Left ventricle myocardium inferior (tissue), 1 donor: Measurements from ENCODE around the gene ZNFX1. TPM values are rescaled to one million over a fixed set of nuclear protein-coding genes. Genes with fewer than 3 reads are reported as not detected.
"Not testable (repeated sequence)": the region's sequence is repeated elsewhere in the genome, so short reads cannot be mapped to it uniquely, and the experiment has no call there.

Experiments used
- DNase-seq: peaks from one replicate; pipeline ENCODE4 v3.0.0-alpha.2; 2020
- H3K27ac ChIP-seq: fragments of 200-600 bp; replicated peaks from 2 replicates; pipeline ENCODE4 v1.8.0; 2021
- H3K27me3 ChIP-seq: fragments of 200-600 bp; 2 replicates; pipeline ENCODE4 v1.8.0; 2021; ENCODE audit warnings: low read depth
- H3K36me3 ChIP-seq: fragments of 200-600 bp; 2 replicates; pipeline ENCODE4 v1.8.0; 2021
- H3K4me1 ChIP-seq: fragments of 200-600 bp; 2 replicates; pipeline ENCODE4 v1.8.0; 2021
- H3K4me3 ChIP-seq: fragments of 200-600 bp; 2 replicates; pipeline ENCODE4 v1.8.0; 2021; ENCODE audit warnings: mild to moderate bottlenecking, moderate library complexity
- H3K9me3 ChIP-seq: fragments of 200-600 bp; replicated peaks from 2 replicates; pipeline ENCODE4 v1.8.0; 2021
- CTCF ChIP-seq: fragments of 200-600 bp; IDR thresholded peaks from 2 replicates; pipeline ENCODE4 v1.8.0; 2021; ENCODE audit warnings: antibody characterized with exemption, mild to moderate bottlenecking, borderline replicate concordance
- intact Hi-C: fragments of 100-400 bp; cut with micrococcal nuclease; formaldehyde crosslinking; loops from one replicate; pipeline ENCODE4 v1.11.0; 2022
- total RNA-seq: library from RNA; stranded (reverse); fragmentation: NEBNext Ultra II Directional; extraction: Animal tissue kit (Norgen Biotek cat#: 25700); gene quantifications from one replicate; pipeline ENCODE4 v1.2.1, GENCODE V29; 2021
- donor health status: DM: no; HTN: yes; CAD: no; lungs with severe emphysema.

Gene ZNFX1
- total RNA-seq, 1 donor from 2014 or later: 22.2 TPM

- no peaks in the 10 kb centered on the region for H3K27me3 ChIP-seq
- no peak for TF ChIP-seq CTCF
- no peaks in the 10 kb centered on the region for H3K9me3 ChIP-seq
- H3K27ac ChIP-seq: peak within 1 kb of the TSS; percentile 90
- intact Hi-C loops: no loop called here
- peaks cover 32% of the 10 kb centered on the region for H3K36me3 ChIP-seq
- peak within 1 kb of the TSS; percentile 89 for H3K4me3 ChIP-seq
- H3K4me1 ChIP-seq: peaks cover 20% of the 10 kb centered on the region
- DNase-seq: peak; percentile 96
Observed at GRCh38 chr20:49219091-49219923, 58.5 kb downstream of the ZNFX1 start, which contains the start of gene DDX27. TSS of gene DDX27 (plus strand) at chr20:49219416. CDS start at chr20:49219449, 33 bp downstream.

- H3K27me3 ChIP-seq, H3K9me3 ChIP-seq, intact Hi-C loops, DNase-seq: not testable (repeated sequence)
- Histone ChIP-seq H3K36me3 (peaks cover 26% of the 10 kb centered on the region), H3K27ac (peak overlapping the region; percentile 90), H3K4me3 (peak overlapping the region; percentile 89), H3K4me1 (peaks cover 20% of the 10 kb centered on the region)
Observed at GRCh38 chr20:49218739-49219090, 59.1 kb downstream of the ZNFX1 start.

GRCh38 chr20:49216991-49217578 is 60.8 kb downstream of the ZNFX1 start:
- no peaks in the 10 kb centered on the region for H3K9me3 ChIP-seq
- intact Hi-C loops: loop anchor here (2.0 kb wide), 1 partner anchor 84 kb away; no protein-coding TSS in a partner anchor
- peak; percentile 91 for TF ChIP-seq CTCF
- no peaks in the 10 kb centered on the region for H3K27me3 ChIP-seq
- no peak overlapping the region for H3K27ac ChIP-seq
- DNase-seq: peak; percentile 91
- peaks cover 20% of the 10 kb centered on the region for H3K4me1 ChIP-seq
- H3K36me3 ChIP-seq: peaks cover 9% of the 10 kb centered on the region
- peak overlapping the region; percentile 32 for H3K4me3 ChIP-seq

GRCh38 chr20:49215232-49215631 is 62.6 kb downstream of the ZNFX1 start:
- intact Hi-C loops: loop anchor here (2.0 kb wide), 1 partner anchor 76 kb away; no protein-coding TSS in a partner anchor
- no peak for TF ChIP-seq CTCF
- no peak overlapping the region for H3K27ac ChIP-seq
- H3K27me3 ChIP-seq: no peaks in the 10 kb centered on the region
- H3K36me3 ChIP-seq: no peaks in the 10 kb centered on the region
- peaks cover 10% of the 10 kb centered on the region for H3K9me3 ChIP-seq
- H3K4me1 ChIP-seq: peaks cover 14% of the 10 kb centered on the region
- DNase-seq: no peak
- no peak overlapping the region for H3K4me3 ChIP-seq

- Histone ChIP-seq H3K27ac (no peak overlapping the region), H3K4me1 (peaks cover 7% of the 10 kb centered on the region), H3K36me3 (no peaks in the 10 kb centered on the region), H3K27me3 (no peaks in the 10 kb centered on the region), H3K4me3 (no peak overlapping the region), H3K9me3 (peaks cover 16% of the 10 kb centered on the region)
- no peak for DNase-seq
- TF ChIP-seq CTCF: no peak
- intact Hi-C loops: loop anchor here (2.0 kb wide), 1 partner anchor 76 kb away; no protein-coding TSS in a partner anchor
Observed at GRCh38 chr20:49214571-49214970, 63.3 kb downstream of the ZNFX1 start.

GRCh38 chr20:49210757-49211110 is 67.1 kb downstream of the ZNFX1 start:
- H3K27me3 ChIP-seq: no peaks in the 10 kb centered on the region
- no peaks in the 10 kb centered on the region for H3K4me1 ChIP-seq
- TF ChIP-seq CTCF: no peak
- no peaks in the 10 kb centered on the region for H3K36me3 ChIP-seq
- no peak overlapping the region for H3K4me3 ChIP-seq
- intact Hi-C loops: no loop called here
- H3K9me3 ChIP-seq: peaks cover 19% of the 10 kb centered on the region
- no peak for DNase-seq
- H3K27ac ChIP-seq: no peak overlapping the region
